ENCODE data around the gene TMSB15B. TPM values are rescaled to one million over a fixed set of nuclear protein-coding genes. Genes with fewer than 3 reads are reported as not detected.
"Not testable (repeated sequence)": the region's sequence is repeated elsewhere in the genome, so short reads cannot be mapped to it uniquely, and the experiment has no call there.

Gene TMSB15B
- total and polyA plus RNA-seq, 9 donors, result 8.2 to 13.9 (median 11.3) TPM

- WGBS (ENCODE audit: insufficient coverage), result 86% methylated on average over 20 of the region's 20 CpGs
- H3K4me1 ChIP-seq (ENCODE audit: control insufficient read depth, insufficient read depth, low read length), result no peaks in the 10 kb centered on the region
- no peak for DNase-seq
- no peak within 1 kb of the TSS for H3K27ac ChIP-seq (ENCODE audit: low read length)
- H3K27me3 ChIP-seq (ENCODE audit: control insufficient read depth, insufficient read depth, low read length), result peaks cover 17% of the 10 kb centered on the region
- no peaks in the 10 kb centered on the region for H3K9me3 ChIP-seq (replicated peaks; ENCODE audit: control insufficient read depth, low read depth, low read length)
- H3K4me3 ChIP-seq (ENCODE audit: low read length), result no peak within 1 kb of the TSS
- H3K36me3 ChIP-seq (ENCODE audit: control insufficient read depth, insufficient read depth, low read length), result no peaks in the 10 kb centered on the region
Measured at GRCh38 chrX:104013606-104014005, 51.2 kb downstream of the TMSB15B start, which contains the start of gene H2BW1. Gene H2BW1 (minus strand): TSS chrX:104013708. CDS start chrX:104013576, 132 bp downstream.

- H3K27me3 ChIP-seq (ENCODE audit: control insufficient read depth, insufficient read depth, low read length), result peaks cover 19% of the 10 kb centered on the region
- not testable (repeated sequence) for H3K27ac ChIP-seq (ENCODE audit: low read length); H3K4me1 ChIP-seq (ENCODE audit: control insufficient read depth, insufficient read depth, low read length); H3K4me3 ChIP-seq (ENCODE audit: low read length); DNase-seq; H3K36me3 ChIP-seq (ENCODE audit: control insufficient read depth, insufficient read depth, low read length); H3K9me3 ChIP-seq (replicated peaks; ENCODE audit: control insufficient read depth, low read depth, low read length)
- WGBS (ENCODE audit: insufficient coverage), result 51% methylated on average over 4 of the region's 8 CpGs
Measured at GRCh38 chrX:104015576-104015975, 53.1 kb downstream of the TMSB15B start.

Other genes starting within 250 kb of the TMSB15B start
- gene PLP1, start 185.8 kb upstream of the TMSB15B start, total RNA-seq, result 72.8 TPM
- 100 to 1,000 TPM in 2 of 8 donors, 10 to 100 TPM in 6; 44.2 to 147 (median 75.2) TPM for gene PLP1, start 185.8 kb upstream of the TMSB15B start, polyA plus RNA-seq (ENCODE audit: insufficient read depth in 1 of 8, insufficient read length in 8 of 8, low replicate concordance in 1 of 8)
- gene RAB9B, start 130.4 kb upstream of the TMSB15B start, total RNA-seq, result 20.0 TPM
- 10 to 100 TPM; 17.0 to 27.4 (median 22.6) TPM for gene RAB9B, start 130.4 kb upstream of the TMSB15B start, polyA plus RNA-seq (ENCODE audit: insufficient read depth in 1 of 8, insufficient read length in 8 of 8, low replicate concordance in 1 of 8)
- gene H2BW1, start 51.1 kb downstream of the TMSB15B start, total RNA-seq, result not detected
- not detected for gene H2BW1, start 51.1 kb downstream of the TMSB15B start, polyA plus RNA-seq (ENCODE audit: insufficient read depth in 1 of 8, insufficient read length in 8 of 8, low replicate concordance in 1 of 8)
- gene H2BW2, start 77.3 kb downstream of the TMSB15B start, total RNA-seq, result not detected
- gene H2BW2, start 77.3 kb downstream of the TMSB15B start, polyA plus RNA-seq (ENCODE audit: insufficient read depth in 1 of 8, insufficient read length in 8 of 8, low replicate concordance in 1 of 8), result under 1 TPM; 0.26 to 0.83 (median 0.44) TPM
- 5.3 TPM for gene TMSB15C, start 113.6 kb downstream of the TMSB15B start, total RNA-seq
- 1 to 10 TPM; 4.5 to 8.4 (median 4.9) TPM for gene TMSB15C, start 113.6 kb downstream of the TMSB15B start, polyA plus RNA-seq (ENCODE audit: insufficient read depth in 1 of 8, insufficient read length in 8 of 8, low replicate concordance in 1 of 8)
- gene ZCCHC18, start 149.9 kb downstream of the TMSB15B start, total RNA-seq, result 2.3 TPM
- 1 to 10 TPM; 2.1 to 3.5 (median 2.5) TPM for gene ZCCHC18, start 149.9 kb downstream of the TMSB15B start, polyA plus RNA-seq (ENCODE audit: insufficient read depth in 1 of 8, insufficient read length in 8 of 8, low replicate concordance in 1 of 8)
- 8.8 TPM for gene SLC25A53, start 194.4 kb downstream of the TMSB15B start, total RNA-seq
- 1 to 10 TPM; 3.1 to 7.2 (median 6.5) TPM for gene SLC25A53, start 194.4 kb downstream of the TMSB15B start, polyA plus RNA-seq (ENCODE audit: insufficient read depth in 1 of 8, insufficient read length in 8 of 8, low replicate concordance in 1 of 8)
- 11.8 TPM for gene FAM199X, start 203.8 kb downstream of the TMSB15B start, total RNA-seq
- 10 to 100 TPM; 10.4 to 16.4 (median 14.0) TPM for gene FAM199X, start 203.8 kb downstream of the TMSB15B start, polyA plus RNA-seq (ENCODE audit: insufficient read depth in 1 of 8, insufficient read length in 8 of 8, low replicate concordance in 1 of 8)

All from muscle of leg (tissue), 11 donors.